Fibroblast of skin of abdomen (primary cell): ENCODE results near the gene ZNRD2.

Source experiments
- DNase-seq: peaks from one replicate; pipeline ENCODE4 v3.0.0-alpha.2; 2013

Gene ZNRD2

DNA sequence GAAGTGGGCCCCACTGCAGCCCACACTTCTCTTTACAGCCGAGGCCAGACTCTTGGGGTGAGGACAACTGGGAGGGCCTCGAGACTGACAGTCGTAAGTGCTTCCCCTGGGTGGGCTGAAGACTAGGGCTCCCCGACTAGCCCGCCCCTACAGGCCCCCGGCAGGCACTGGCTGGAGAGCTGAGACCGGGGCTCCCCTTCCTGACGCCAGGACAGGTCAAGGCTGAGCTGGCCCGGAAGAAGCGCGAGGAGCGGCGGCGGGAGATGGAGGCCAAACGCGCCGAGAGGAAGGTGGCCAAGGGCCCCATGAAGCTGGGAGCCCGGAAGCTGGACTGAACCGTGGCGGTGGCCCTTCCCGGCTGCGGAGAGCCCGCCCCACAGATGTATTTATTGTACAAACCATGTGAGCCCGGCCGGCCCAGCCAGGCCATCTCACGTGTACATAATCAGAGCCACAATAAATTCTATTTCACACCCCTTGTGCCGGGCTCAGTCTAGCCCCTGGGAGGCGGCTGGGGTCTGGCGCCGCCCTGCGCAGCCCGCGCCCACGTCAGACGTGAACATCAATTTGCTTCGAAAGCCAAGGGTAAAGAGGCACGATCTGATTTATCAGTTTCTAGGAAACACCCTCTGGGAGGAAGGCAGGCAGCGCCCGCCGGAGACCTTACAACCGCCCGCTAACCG lies 31.9 kb upstream of the ZNRD2 start:
- DNase-seq: no peak

DNA sequence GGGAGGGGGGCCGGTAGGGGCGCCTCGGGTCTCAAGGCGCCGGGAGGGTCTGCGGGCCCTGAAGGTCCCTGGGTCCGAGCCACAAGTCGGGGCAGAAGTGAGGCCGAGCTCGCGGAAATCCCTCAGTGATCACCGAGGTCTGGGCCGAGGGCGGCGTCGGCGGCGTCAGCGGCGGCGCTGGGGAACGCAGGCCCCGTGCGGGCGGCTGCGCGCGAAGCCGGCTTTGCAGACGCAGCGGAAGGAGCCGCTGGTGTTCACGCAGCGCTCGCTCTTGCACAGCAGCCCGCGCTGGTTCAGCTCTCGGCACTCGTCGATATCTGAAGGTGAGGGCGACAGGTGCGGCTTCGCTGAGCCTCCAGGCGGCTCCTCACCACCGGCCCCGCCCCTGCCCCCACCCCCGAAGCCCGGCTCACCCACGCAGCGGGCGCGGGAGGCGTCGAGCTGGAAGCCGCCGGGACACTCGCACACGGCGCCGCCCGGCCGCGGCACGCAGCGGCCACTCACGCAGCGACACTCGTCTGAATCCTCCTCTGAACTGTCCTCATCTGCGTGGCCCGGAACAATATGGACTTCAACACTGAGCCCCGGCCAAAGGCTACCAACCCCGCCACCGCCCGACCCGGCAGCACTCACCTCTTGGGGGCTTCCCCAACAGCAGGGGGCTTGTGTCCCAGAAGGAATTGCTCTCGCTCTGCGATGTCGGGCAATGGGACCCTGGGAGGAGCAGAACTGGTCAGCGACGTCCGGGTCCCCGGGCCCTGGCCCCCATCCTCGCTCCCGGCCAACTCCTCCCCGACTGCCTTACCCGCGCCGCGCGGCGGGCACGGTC lies 31.1 kb upstream of the ZNRD2 start:
- DNase-seq: no peak

DNA sequence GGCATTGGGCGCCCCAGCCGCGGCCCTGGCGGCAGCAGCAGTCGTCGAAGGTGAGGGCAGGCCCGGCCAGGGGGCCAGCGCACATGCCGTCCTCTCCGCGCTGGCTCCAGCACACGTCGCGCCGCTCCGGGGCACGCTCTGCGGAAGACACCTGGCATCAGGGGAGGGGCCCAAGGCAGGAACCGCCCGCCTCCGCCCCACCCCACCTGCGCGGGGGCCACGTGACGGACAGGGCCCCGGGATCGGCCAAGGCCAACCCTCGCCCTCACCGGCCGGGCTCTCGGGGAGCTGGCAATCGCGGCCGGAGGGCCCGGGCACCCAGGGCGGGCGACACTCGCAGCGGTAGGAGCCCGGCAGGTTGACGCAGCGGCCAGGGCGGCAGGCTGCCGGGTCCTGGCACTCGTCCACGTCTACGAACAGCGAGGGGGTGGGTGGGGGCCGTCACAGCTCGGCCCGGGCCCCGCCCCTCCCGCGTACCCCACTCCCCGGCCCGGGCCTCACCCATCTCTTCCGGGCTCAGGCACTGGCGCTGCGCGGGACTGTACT lies 30.5 kb upstream of the ZNRD2 start:
- DNase-seq: no peak

- peak; percentile 84 for DNase-seq
Observed at GRCh38 chr11:65540290-65541092, 29.8 kb upstream of the ZNRD2 start.

DNA sequence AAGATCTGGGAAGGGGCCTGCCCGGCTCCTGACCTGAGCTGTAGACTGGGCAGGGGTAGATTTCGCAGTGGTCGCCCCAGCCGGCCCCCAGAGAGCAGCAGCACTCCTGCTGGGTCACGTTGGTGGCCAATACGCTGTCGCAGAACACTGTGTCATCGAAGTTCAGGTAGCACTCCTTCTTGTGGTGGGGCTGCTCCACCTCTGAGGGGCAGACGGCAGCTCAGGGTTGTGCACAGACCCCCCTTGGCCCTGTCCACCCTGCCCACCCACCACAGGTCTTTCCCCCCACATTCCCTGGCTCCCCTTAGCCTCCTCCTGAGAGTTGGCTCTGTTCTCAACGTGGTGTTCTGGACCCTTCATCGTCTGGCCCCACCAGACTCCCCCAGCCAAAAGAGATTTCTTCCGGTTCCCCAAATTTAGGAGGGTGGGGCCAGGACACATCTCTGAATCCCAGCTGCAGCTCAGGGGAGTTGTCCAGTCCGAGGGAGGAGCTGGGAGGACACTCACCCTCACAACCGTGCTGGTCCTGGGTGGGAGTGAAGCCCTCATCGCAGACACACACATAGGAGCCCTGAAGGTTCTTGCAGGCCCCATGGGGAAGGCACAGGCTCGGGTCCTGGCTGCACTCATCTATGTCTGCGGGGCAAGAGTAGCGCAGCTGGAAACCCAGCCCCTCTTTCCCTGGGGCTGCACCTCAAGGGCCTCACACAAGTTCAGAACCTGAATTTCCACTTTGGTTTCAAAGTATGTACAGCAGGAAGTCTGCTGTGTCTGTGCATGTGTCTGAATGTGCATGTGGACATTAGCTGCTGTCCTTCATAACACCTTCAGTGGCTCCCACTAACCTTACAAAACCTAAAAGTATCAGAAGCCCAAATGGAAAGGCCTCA lies 28.9 kb upstream of the ZNRD2 start:
- DNase-seq: no peak

DNA sequence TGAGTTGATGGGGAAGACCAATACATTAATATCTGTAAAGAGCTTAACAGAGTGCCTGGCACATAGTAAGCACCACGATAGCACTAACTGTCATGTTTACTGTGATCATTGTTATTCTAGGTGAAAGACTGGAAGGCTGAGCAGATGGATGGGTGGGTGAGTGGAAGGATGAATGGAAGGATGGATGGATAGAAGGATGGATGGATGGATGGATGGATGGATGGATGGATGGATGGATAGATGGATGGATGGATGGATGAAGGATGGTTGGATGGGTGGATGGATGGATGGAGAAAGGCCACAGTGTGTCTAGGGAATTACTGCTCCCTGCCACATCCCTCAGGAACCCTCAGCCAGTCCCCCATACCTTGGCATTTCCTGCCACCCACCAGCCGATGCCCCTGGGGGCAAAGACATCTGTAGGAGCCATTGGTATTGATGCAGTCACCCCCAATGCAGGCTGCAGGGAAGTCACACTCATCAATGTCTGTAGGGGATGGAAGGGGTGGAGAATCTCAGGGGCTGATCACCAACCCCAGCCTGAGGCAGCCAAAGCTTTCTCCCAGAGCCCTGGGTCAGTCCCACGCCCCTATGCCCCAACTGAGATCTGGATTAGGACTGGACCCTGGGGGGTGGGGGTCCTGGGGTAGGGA lies 27.4 kb upstream of the ZNRD2 start:
- DNase-seq: no peak

- no peak for DNase-seq
Observed at GRCh38 chr11:65545853-65546216, 24.4 kb upstream of the ZNRD2 start.

DNA sequence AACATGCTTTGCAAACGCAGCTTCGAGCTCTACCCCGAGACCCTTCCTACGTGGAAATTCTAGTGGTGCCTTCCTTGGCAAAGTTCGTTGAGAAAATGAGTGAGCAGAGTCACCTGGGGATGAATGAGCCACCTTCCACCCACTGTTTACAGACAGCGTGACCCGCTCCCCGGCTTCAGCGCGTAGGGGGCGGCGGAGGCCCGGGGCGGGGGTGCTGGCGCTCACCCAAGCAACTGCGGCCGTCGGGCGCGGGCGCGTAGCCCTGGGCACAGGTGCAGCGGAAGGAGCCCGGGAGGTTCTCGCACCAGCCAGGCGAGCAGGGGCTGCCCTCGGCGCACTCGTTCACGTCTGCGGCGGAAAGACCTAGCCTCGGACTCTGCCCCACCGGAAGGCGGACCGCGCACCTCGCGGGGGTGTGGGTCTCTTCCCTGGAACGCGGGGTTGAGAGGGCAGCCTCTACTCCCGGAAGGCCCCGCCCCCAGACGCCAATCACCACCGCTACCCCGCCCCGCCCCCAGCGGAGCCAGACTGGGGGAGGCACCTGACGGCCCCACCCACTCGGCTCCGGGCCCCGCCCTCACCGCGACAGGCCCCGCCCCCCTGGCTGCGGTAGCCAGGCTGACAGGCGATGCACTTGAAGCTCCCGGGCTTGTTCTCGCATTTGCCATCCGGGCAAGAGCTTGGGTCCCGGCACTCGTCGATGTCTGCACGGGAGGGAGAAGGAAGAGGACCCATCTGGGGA lies 23.9 kb upstream of the ZNRD2 start:
- no peak for DNase-seq

DNA sequence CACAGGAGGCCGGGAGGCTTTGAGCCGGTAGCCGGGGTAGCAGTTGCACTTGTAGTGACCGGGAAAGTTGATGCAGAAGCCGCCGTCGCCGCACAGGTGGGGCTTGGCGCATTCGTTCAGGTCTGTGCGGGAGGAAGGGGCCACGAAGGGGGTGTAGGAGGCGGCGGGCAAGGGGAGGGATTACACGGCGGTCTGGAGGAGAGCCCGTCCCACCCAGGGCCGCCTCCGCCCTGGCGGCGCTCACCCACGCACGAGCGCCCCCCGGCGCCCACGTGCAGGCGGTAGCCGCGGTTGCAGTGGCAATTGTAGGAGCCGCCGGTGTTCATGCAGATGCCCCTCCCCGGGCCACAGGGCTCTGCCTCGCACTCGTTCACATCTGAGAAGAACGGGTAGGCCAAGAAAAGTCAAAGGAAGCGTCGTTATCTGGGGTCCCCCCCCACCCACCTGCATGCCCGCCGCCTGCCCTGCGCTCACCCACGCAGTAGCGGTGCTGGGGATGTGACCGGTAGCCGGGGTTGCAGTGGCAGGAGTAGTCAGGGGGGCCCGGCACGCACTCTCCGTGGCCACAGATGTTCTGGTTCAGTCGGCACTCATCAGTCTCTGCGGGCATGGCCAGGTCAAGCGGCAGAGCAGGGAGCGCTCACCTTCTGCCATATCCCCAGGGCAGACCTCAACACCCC lies 22.7 kb upstream of the ZNRD2 start:
- DNase-seq: no peak

GRCh38 chr11:65548395-65548794 lies 21.9 kb upstream of the ZNRD2 start:
- DNase-seq: no peak

DNA sequence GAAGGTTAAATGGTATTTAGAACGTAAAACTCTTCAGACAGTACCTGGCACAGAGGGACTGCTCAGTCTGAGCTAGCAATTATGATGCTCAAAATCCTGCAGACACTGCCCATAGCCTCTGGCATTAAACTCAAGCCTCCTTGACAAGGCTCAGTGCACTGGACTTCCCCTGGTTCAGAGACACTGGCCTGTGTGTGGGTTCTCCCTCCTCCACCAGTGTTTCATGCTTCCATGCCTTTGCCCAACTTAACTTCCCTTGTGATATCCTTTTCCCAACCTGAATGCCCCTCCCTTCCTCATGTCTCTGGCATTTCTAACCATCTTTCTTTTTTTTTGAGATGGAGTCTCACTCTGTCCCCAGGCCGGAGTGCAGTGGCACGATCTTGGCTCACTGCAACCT lies 21.2 kb upstream of the ZNRD2 start:
- DNase-seq: no peak

DNA sequence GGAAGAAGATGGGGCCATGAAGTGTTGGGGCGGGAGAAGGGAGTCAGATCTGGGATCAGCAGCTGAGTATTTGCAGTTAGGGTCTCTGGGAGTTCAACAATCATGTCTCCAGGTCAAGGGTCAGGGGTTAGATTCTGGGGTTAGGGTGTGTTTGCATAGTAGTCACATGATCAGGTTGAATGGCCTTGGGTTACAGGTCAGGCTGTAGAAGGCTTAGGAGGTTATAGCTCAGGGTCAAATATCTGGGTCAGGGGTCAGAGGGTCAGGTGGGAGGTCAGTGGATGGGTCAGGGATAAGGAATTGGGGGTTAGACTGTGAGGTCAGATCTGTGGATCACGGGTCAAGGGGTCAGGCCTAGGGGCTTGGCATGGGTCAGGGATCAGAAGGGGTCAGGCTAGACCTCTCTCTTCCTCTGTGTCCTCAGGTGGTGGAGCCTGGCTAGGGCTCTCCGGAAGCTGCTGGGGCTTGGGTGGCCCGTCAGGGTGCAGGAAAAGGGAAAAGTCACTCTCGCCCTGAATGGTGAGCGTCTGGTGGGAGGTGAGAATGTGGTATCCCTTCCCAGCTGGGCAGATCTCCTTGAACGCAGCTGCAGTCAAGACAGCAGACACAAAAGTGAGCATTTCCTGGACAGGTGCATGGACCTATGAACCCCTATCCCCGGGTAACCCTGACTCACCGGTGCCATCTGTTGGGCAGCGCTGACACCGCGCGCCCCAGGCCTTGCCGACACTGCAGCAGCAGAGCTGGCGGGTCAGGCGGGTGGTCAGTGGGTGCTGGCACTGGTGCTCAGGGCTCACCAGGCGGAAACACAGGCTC lies 18.5 kb upstream of the ZNRD2 start:
- DNase-seq: no peak

- DNase-seq: no peak
Observed at GRCh38 chr11:65552388-65552951, 17.8 kb upstream of the ZNRD2 start.

DNA sequence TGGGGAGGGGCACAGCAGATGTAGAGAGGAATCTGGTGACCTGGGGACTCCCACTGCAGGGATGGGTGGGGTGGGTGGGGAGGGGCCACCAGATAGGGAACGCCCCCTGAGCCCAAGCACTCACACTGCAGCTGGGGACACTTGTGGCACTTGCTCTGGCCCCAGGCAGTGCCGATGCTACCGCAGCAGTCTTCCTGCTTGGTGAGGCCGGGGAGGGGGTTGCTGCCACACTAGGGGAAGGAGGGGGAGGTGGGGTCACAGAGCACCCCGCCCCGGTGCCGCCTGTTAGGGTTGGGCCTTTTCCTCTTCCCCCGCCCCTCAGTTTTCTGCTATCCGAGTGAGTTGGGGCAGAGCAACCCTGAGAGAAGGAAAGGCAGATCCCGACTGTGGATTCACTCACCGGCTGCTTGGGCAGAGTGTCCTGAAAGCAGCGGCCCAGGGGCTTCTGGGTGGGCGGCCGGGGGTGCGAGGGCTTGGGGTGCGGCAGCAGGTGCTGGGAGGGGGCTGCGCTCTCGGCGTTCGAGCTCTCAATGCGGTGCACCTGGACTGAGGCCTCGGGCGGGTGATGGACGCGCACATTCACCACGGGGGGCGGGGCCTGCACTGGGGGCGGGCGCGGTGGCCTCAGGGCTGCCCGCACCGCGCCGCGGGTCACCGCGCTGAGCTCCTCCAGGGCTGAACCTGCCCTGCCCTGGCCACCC lies 16.8 kb upstream of the ZNRD2 start:
- no peak for DNase-seq

DNA sequence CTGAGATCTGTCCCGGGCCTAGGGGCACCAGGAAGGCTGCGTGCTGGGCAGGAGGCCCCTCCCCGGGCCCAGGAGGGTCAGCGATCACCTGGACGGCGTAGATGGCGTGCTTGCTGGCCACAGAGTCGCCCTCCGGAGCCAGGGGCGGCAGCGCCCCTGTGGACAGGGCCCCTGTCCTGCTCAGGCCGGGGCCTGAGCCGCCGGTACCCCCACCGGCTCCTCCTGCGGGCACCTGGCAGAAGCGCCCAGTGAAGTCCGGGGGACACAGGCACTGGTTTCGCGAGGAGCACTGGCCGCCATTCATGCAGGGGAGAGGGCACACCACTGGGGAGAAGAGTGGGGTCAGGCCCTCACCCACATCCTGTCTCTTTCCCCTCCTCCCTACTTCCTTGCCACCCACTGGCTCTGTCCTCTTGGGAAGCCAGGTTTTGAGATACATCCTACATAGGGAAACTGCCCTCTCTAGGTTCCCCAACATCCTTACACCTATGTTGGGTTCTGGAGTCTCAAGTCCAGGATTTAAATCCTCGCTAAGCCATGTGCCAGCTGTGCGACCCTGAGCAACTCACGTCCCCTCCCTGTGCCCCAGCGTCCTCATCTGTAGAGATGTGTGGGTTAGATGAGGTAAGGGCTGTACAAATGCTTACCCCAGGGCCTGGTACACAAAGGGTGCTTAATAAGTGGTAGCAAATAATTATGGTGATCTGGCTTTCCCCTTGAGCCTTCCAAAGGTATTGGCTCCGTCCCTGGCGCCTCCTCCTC lies 16.0 kb upstream of the ZNRD2 start:
- DNase-seq: no peak

DNA sequence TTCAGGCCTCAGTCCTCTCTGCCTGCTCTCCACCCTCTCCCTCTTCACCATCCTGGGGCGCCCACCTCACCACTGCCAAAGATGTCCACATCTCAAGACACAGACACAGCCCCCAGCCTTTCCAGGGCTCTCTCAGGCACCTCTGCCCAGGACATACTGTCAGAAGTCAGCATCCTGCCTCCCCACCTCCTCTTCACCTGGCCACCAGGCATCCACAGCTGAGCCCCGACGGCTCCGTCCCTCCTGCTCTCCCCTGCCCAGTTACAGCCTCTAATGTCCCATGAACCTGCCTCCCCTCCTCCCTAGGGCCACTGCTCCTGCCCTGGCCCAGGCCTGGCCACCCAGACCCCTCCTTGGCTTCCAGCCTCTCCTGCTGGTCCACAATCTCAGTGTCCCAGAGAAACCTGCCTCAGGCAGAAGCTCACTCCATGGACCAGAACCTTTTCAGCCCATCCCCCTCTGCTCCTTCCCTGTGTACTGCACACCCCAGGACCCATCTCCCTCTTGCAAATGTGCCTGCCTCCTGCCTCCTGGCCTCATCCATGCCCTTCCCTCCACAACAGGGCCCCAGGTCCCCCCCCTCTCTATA lies 15.3 kb upstream of the ZNRD2 start:
- no peak for DNase-seq

- DNase-seq: peak; percentile 72
Observed at GRCh38 chr11:65555693-65556231, 14.5 kb upstream of the ZNRD2 start.
